Mononuclear cell (primary cell): ENCODE data around the gene BEND5. TPM values are rescaled to one million over a fixed set of nuclear protein-coding genes. Genes with fewer than 3 reads are reported as not detected.

Experiments
- H3K27me3 ChIP-seq: 2 replicates; pipeline ENCODE4 v1.6.0; 2011; ENCODE audit warnings: low read length, control low read depth; ENCODE audit not compliant: insufficient read depth
- H3K4me1 ChIP-seq: 2 replicates; pipeline ENCODE4 v1.5.1; 2011; ENCODE audit warnings: mild to moderate bottlenecking, low read length, control low read depth; ENCODE audit not compliant: insufficient read depth
- H3K4me3 ChIP-seq: 2 replicates; pipeline ENCODE4 v1.5.1; 2011; ENCODE audit warnings: mild to moderate bottlenecking, low read length, moderate library complexity
- H3K9me3 ChIP-seq: 2 replicates; pipeline ENCODE4 v1.5.1; 2011; ENCODE audit warnings: low read depth, mild to moderate bottlenecking, control low read depth, low read length
- total RNA-seq: library from RNA; depleted of rRNA; stranded (reverse); fragments of >200 nt; gene quantifications from one replicate; pipeline ENCODE4 v1.2.3, GENCODE V29; 2012

The BEND5 gene
- 5.1 TPM for total RNA-seq

GRCh38 chr1:48776393-48777218, at the start of gene BEND5:
BEND5 (minus strand) TSS chr1:48776891; CDS start chr1:48776831, 60 bp downstream.
- Histone ChIP-seq H3K9me3 (no peaks in the 10 kb centered on the region), H3K4me1 (peaks cover 17% of the 10 kb centered on the region), H3K27me3 (no peaks in the 10 kb centered on the region), H3K4me3 (peak within 1 kb of the TSS; percentile 51)

- H3K4me3 ChIP-seq = no peak overlapping the region
- H3K9me3 ChIP-seq = no peaks in the 10 kb centered on the region
- no peaks in the 10 kb centered on the region for H3K4me1 ChIP-seq
- H3K27me3 ChIP-seq = no peaks in the 10 kb centered on the region
Observed at GRCh38 chr1:48823168-48823567, 46.5 kb upstream of the BEND5 start.

GRCh38 chr1:48820491-48820890, 43.8 kb upstream of the BEND5 start:
- H3K27me3 ChIP-seq = no peaks in the 10 kb centered on the region
- H3K4me1 ChIP-seq = no peaks in the 10 kb centered on the region
- no peak overlapping the region for H3K4me3 ChIP-seq
- no peaks in the 10 kb centered on the region for H3K9me3 ChIP-seq

GRCh38 chr1:48817505-48818114, 40.9 kb upstream of the BEND5 start:
- Histone ChIP-seq H3K9me3 (no peaks in the 10 kb centered on the region), H3K27me3 (no peaks in the 10 kb centered on the region), H3K4me3 (no peak overlapping the region), H3K4me1 (no peaks in the 10 kb centered on the region)

- Histone ChIP-seq H3K4me1 (no peaks in the 10 kb centered on the region), H3K9me3 (no peaks in the 10 kb centered on the region), H3K27me3 (no peaks in the 10 kb centered on the region), H3K4me3 (no peak overlapping the region)
Observed at GRCh38 chr1:48810740-48811139, 34.0 kb upstream of the BEND5 start.

GRCh38 chr1:48808496-48808895, 31.8 kb upstream of the BEND5 start:
- Histone ChIP-seq H3K9me3 (no peaks in the 10 kb centered on the region), H3K4me3 (no peak overlapping the region), H3K27me3 (no peaks in the 10 kb centered on the region), H3K4me1 (no peaks in the 10 kb centered on the region)

- Histone ChIP-seq H3K4me1 (no peaks in the 10 kb centered on the region), H3K4me3 (no peak overlapping the region), H3K9me3 (no peaks in the 10 kb centered on the region), H3K27me3 (no peaks in the 10 kb centered on the region)
Observed at GRCh38 chr1:48807554-48808260, 31.0 kb upstream of the BEND5 start.

GRCh38 chr1:48803474-48803873, 26.8 kb upstream of the BEND5 start:
- Histone ChIP-seq H3K9me3 (no peaks in the 10 kb centered on the region), H3K27me3 (no peaks in the 10 kb centered on the region), H3K4me3 (no peak overlapping the region), H3K4me1 (no peaks in the 10 kb centered on the region)

- Histone ChIP-seq H3K9me3 (no peaks in the 10 kb centered on the region), H3K27me3 (no peaks in the 10 kb centered on the region), H3K4me1 (peaks cover 51% of the 10 kb centered on the region), H3K4me3 (no peak overlapping the region)
Observed at GRCh38 chr1:48794816-48795215, 18.1 kb upstream of the BEND5 start.

- Histone ChIP-seq H3K4me1 (peaks cover 55% of the 10 kb centered on the region), H3K27me3 (no peaks in the 10 kb centered on the region), H3K4me3 (no peak overlapping the region), H3K9me3 (no peaks in the 10 kb centered on the region)
Observed at GRCh38 chr1:48793863-48794262, 17.2 kb upstream of the BEND5 start.

- Histone ChIP-seq H3K27me3 (no peaks in the 10 kb centered on the region), H3K4me1 (peaks cover 55% of the 10 kb centered on the region), H3K4me3 (no peak overlapping the region), H3K9me3 (no peaks in the 10 kb centered on the region)
Observed at GRCh38 chr1:48792961-48793360, 16.3 kb upstream of the BEND5 start.

- Histone ChIP-seq H3K4me1 (peaks cover 47% of the 10 kb centered on the region), H3K4me3 (no peak overlapping the region), H3K27me3 (no peaks in the 10 kb centered on the region), H3K9me3 (no peaks in the 10 kb centered on the region)
Observed at GRCh38 chr1:48790397-48790796, 13.7 kb upstream of the BEND5 start.

- H3K4me1 ChIP-seq = peaks cover 44% of the 10 kb centered on the region
- H3K27me3 ChIP-seq = no peaks in the 10 kb centered on the region
- no peak overlapping the region for H3K4me3 ChIP-seq
- no peaks in the 10 kb centered on the region for H3K9me3 ChIP-seq
Observed at GRCh38 chr1:48789903-48790302, 13.2 kb upstream of the BEND5 start.

GRCh38 chr1:48785869-48786268, 9.2 kb upstream of the BEND5 start:
- Histone ChIP-seq H3K9me3 (no peaks in the 10 kb centered on the region), H3K4me3 (no peak overlapping the region), H3K4me1 (peaks cover 14% of the 10 kb centered on the region), H3K27me3 (no peaks in the 10 kb centered on the region)

GRCh38 chr1:48784301-48784700, 7.6 kb upstream of the BEND5 start:
- Histone ChIP-seq H3K27me3 (no peaks in the 10 kb centered on the region), H3K9me3 (no peaks in the 10 kb centered on the region), H3K4me3 (no peak overlapping the region), H3K4me1 (no peaks in the 10 kb centered on the region)
